Smooth muscle cell (in vitro differentiated cells): ENCODE results near the gene SCARB1. TPM values are rescaled to one million over a fixed set of nuclear protein-coding genes. Genes with fewer than 3 reads are reported as not detected.

ENCODE experiments used
- DNase-seq: peaks from one replicate; lab custom pipeline; 2025; ENCODE audit not compliant: unreplicated experiment; lab: John Stamatoyannopoulos, UW
- H2AFZ ChIP-seq: fragments of 200-600 bp; sonication (generic); 2 replicates; pipeline ENCODE4 v1.6.0; 2016; ENCODE audit warnings: antibody characterized with exemption, low read depth, mild to moderate bottlenecking
- H3F3A ChIP-seq: fragments of 200-600 bp; sonication (generic); 2 replicates; pipeline ENCODE4 v1.6.0; 2017; ENCODE audit warnings: antibody characterized with exemption, low read depth
- H3K27ac ChIP-seq: fragments of 200-600 bp; sonication (generic); 2 replicates; pipeline ENCODE4 v1.5.1; 2016; ENCODE audit warnings: low read depth, mild to moderate bottlenecking
- H3K27me3 ChIP-seq: fragments of 200-600 bp; sonication (generic); 2 replicates; pipeline ENCODE4 v1.6.1; 2016; ENCODE audit warnings: low read depth, mild to moderate bottlenecking
- H3K36me3 ChIP-seq: fragments of 200-600 bp; sonication (generic); 2 replicates; pipeline ENCODE4 v1.5.1; 2016; ENCODE audit warnings: low read depth
- H3K4me1 ChIP-seq: fragments of 200-600 bp; sonication (generic); 2 replicates; pipeline ENCODE4 v1.5.1; 2016; ENCODE audit warnings: low read depth
- H3K4me2 ChIP-seq: fragments of 200-600 bp; sonication (generic); 2 replicates; pipeline ENCODE4 v1.6.0; 2016; ENCODE audit warnings: mild to moderate bottlenecking
- H3K4me3 ChIP-seq: fragments of 200-600 bp; sonication (generic); 2 replicates; pipeline ENCODE4 v1.5.1; 2016; ENCODE audit warnings: mild to moderate bottlenecking
- H3K79me2 ChIP-seq: fragments of 200-600 bp; sonication (generic); 2 replicates; pipeline ENCODE4 v1.6.0; 2016; ENCODE audit warnings: low read depth, mild to moderate bottlenecking
- H3K9ac ChIP-seq: fragments of 200-600 bp; sonication (generic); 2 replicates; pipeline ENCODE4 v1.6.0; 2016; ENCODE audit warnings: low read depth
- H3K9me3 ChIP-seq: fragments of 200-600 bp; sonication (generic); replicated peaks from 2 replicates; pipeline ENCODE4 v1.5.1; 2016; ENCODE audit warnings: low read depth
- H4K20me1 ChIP-seq: fragments of 200-600 bp; sonication (generic); 2 replicates; pipeline ENCODE4 v1.6.0; 2016; ENCODE audit warnings: low read depth
- CTCF ChIP-seq: fragments of 200-600 bp; sonication (generic); IDR thresholded peaks from 2 replicates; pipeline ENCODE4 v1.5.1; 2017; ENCODE audit warnings: borderline replicate concordance, mild to moderate bottlenecking, antibody characterized with exemption; ENCODE audit not compliant: insufficient read depth, poor library complexity, severe bottlenecking
- WGBS: methylation state at CpG from one replicate; pipeline ENCODE4 v1.1.7; 2016; ENCODE audit warnings: low lambda C conversion rate; 5-methylcytosine and 5-hydroxymethylcytosine counted together
- polyA plus RNA-seq: library from polyadenylated mRNA; unstranded; fragments of >200 nt; fragmentation: Nextera tagmentation; extraction: Ambion mirVana; gene quantifications from 2 replicates; pipeline ENCODE4 v1.2.1, GENCODE V29; 2016
- total RNA-seq: library from RNA; depleted of rRNA; stranded (reverse); fragments of >200 nt; gene quantifications from 2 replicates; pipeline ENCODE4 v1.2.3, GENCODE V29; 2014

SCARB1 gene
- total and polyA plus RNA-seq, 2 experiments from 2014 or later: 6.8 to 10.1 TPM

GRCh38 chr12:124862768-124863415 is 772 bp downstream of the SCARB1 start:
- 11% methylated on average over 22 of the region's 22 CpGs for WGBS
- no peak overlapping the region for H3K27ac ChIP-seq
- no peak for DNase-seq

GRCh38 chr12:124861898-124862676 is 1.6 kb downstream of the SCARB1 start:
- no peaks in the 10 kb centered on the region for H3K79me2 ChIP-seq
- no peak for TF ChIP-seq CTCF
- H2AFZ ChIP-seq: no peak overlapping the region
- no peak for DNase-seq
- H3K27ac ChIP-seq: no peak overlapping the region
- no peaks in the 10 kb centered on the region for H3K9me3 ChIP-seq
- WGBS: 89% methylated on average over 8 of the region's 8 CpGs
- no peak overlapping the region for H3K4me2 ChIP-seq
- no peak overlapping the region for H3K9ac ChIP-seq
- H3K36me3 ChIP-seq: no peaks in the 10 kb centered on the region
- no peak overlapping the region for H3K4me3 ChIP-seq
- H3F3A ChIP-seq: no peaks in the 10 kb centered on the region
- no peaks in the 10 kb centered on the region for H3K27me3 ChIP-seq
- peaks cover 11% of the 10 kb centered on the region for H3K4me1 ChIP-seq
- H4K20me1 ChIP-seq: no peaks in the 10 kb centered on the region

More at GRCh38 chr12:124862768-124863415, 772 bp downstream of the SCARB1 start:
- Histone ChIP-seq H3K79me2 (no peaks in the 10 kb centered on the region), H3K27me3 (no peaks in the 10 kb centered on the region), H3K4me3 (peak overlapping the region; percentile 79), H3K4me2 (peak overlapping the region; percentile 99), H3K9me3 (no peaks in the 10 kb centered on the region), H3K9ac (peak overlapping the region; percentile 42), H4K20me1 (no peaks in the 10 kb centered on the region), H2AFZ (peak overlapping the region; percentile 92), H3K4me1 (peaks cover 11% of the 10 kb centered on the region), H3K36me3 (no peaks in the 10 kb centered on the region), H3F3A (no peaks in the 10 kb centered on the region)
- no peak for TF ChIP-seq CTCF

- H3K27me3 ChIP-seq: no peaks in the 10 kb centered on the region
- H3K4me3 ChIP-seq: no peak overlapping the region
- no peaks in the 10 kb centered on the region for H3F3A ChIP-seq
- no peak overlapping the region for H3K9ac ChIP-seq
- no peak for TF ChIP-seq CTCF
- WGBS: 80% methylated on average over 9 of the region's 9 CpGs
- H2AFZ ChIP-seq: no peak overlapping the region
- H3K27ac ChIP-seq: no peak overlapping the region
- H3K4me2 ChIP-seq: no peak overlapping the region
- H3K79me2 ChIP-seq: no peaks in the 10 kb centered on the region
- no peaks in the 10 kb centered on the region for H3K9me3 ChIP-seq
- H3K36me3 ChIP-seq: no peaks in the 10 kb centered on the region
- H3K4me1 ChIP-seq: peaks cover 11% of the 10 kb centered on the region
- DNase-seq: no peak
- no peaks in the 10 kb centered on the region for H4K20me1 ChIP-seq
These were observed 2.2 kb downstream of the SCARB1 start for GRCh38 chr12:124861492-124861891.
